ENCODE data around the gene APBA2.

The APBA2 gene

DNA sequence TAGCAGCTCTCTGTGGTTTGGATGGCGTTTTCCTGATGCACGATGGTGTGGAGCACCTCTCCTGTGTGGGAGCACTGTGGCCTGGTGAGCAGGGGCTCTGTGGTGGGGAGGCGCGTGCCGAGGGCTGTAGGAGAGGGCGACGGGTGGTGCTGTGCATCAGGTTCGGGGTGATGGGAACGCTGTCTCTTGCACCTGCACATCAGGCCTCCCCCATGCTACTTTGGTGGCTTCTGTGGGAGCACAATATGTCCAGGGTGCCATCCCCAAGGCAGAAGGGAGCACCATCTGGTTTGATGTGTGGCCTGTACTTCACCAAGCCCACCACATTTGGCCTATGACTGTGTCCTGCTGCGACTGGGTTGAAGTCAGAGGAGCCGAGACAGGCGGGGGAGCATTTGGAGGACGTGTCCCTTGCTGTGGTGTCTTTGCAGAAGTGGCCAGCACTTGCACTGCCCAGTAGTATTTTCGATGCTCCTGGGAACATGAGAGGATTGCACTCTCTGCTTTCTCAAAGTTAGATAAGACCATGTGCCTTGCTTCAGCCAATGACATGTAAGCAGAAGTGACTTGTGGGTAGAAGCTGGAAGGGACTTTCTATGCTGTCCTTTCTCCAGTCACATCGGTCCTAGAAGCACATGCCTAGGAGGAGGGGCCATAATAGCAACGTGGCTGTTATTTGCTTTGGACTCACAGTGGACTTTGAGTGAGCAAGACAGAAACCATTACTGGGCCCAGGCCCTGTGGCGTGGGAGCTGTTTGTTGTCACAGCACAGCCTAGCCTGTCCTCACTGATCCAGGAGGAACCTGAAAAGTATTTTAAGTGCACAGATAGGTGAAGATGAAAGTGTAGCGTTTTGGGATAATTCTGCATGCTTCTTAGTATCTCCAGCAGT is 72.1 kb downstream of the APBA2 start:
- peak overlapping the region in 1 of 2 experiments; percentile 19 for H3K14ac ChIP-seq (ENCODE audit: low read length in 2 of 2)
- no peak overlapping the region for H2AFZ ChIP-seq (ENCODE audit: low read depth, low read length)
- H3K4ac ChIP-seq (ENCODE audit: low read depth in 1 of 2, low read length in 2 of 2), result peak overlapping the region; percentile 37 to 81
- no peak for DNase-seq
- H3K36me3 ChIP-seq (ENCODE audit: control insufficient read depth in 1 of 2, insufficient read depth in 2 of 2, low read depth in 1 of 2, low read length in 2 of 2), result no peaks in the 10 kb centered on the region
- peak overlapping the region; percentile 45 for H4K8ac ChIP-seq (ENCODE audit: low read length)
- no peak overlapping the region for H2AK5ac ChIP-seq (ENCODE audit: low read length, severe bottlenecking)
- H3K27me3 ChIP-seq (ENCODE audit: control insufficient read depth in 1 of 2, insufficient read depth in 1 of 2, low read length in 2 of 2), result peaks cover 8 to 10% of the 10 kb centered on the region in 2 experiments
- H4K91ac ChIP-seq (ENCODE audit: low read length), result peak overlapping the region; percentile 76
- no peak overlapping the region for H3K4me2 ChIP-seq (ENCODE audit: low read length, poor library complexity, severe bottlenecking)
- peaks cover 16% of the 10 kb centered on the region for H3K4me1 ChIP-seq (ENCODE audit: control insufficient read depth, insufficient read depth, low read depth, low read length)
- H2BK5ac ChIP-seq (ENCODE audit: low read depth, low read length, poor library complexity, severe bottlenecking), result no peak overlapping the region
- no peaks in the 10 kb centered on the region for H3K9me3 ChIP-seq (ENCODE audit: control insufficient read depth, low read length)
- no peak overlapping the region for H3K4me3 ChIP-seq (ENCODE audit: insufficient read depth in 1 of 2, low read depth in 1 of 2, low read length in 2 of 2)
- peak overlapping the region; percentile 17 to 41 for H3K18ac ChIP-seq (ENCODE audit: low read depth in 1 of 2, low read length in 2 of 2)
- no peak overlapping the region for H3K9ac ChIP-seq (ENCODE audit: low read length)
- H2BK15ac ChIP-seq (ENCODE audit: low read depth, poor library complexity, severe bottlenecking), result peak overlapping the region; percentile 64
- peak overlapping the region in 1 of 2 experiments; percentile 48 for H3K23ac ChIP-seq (ENCODE audit: low read length in 2 of 2)
- H2BK12ac ChIP-seq (ENCODE audit: low read length in 2 of 2), result peak overlapping the region; percentile 29 to 49
- H2BK120ac ChIP-seq (ENCODE audit: low read depth, low read length), result peak overlapping the region; percentile 1
- no peak overlapping the region for H3K27ac ChIP-seq (ENCODE audit: low read length, poor library complexity, severe bottlenecking)
- H3K79me1 ChIP-seq (replicated peaks; ENCODE audit: low read length, poor library complexity, severe bottlenecking), result peaks cover 5% of the 10 kb centered on the region
- WGBS, result 97% methylated on average over 18 of the region's 18 CpGs

DNA sequence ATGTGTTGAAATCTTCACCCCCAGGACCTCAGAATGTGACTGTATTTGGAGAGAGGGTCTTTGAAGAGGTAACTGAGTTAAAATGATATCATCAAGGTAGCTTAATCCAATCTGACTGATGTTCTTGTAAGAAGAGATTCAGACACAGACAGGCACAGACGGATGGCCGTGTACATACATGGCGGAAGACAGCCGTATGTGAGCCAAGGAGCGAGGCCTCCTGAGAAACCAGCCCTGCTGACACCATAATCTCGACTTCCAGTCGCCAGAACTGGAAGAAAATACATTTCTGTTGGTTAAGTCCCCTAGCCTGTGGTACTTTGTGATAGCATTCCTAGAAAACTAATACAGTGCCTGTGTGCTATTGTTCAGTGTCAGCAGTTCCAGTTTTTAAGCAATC is 73.6 kb downstream of the APBA2 start:
- peak overlapping the region; percentile 38 to 85 for H2BK12ac ChIP-seq (ENCODE audit: low read length in 2 of 2)
- no peak overlapping the region for H3K4me3 ChIP-seq (ENCODE audit: insufficient read depth in 1 of 2, low read depth in 1 of 2, low read length in 2 of 2)
- no peak overlapping the region for H2AFZ ChIP-seq (ENCODE audit: low read depth, low read length)
- H3K14ac ChIP-seq (ENCODE audit: low read length in 2 of 2), result no peak overlapping the region
- no peak overlapping the region for H3K4ac ChIP-seq (ENCODE audit: low read depth in 1 of 2, low read length in 2 of 2)
- no peak overlapping the region for H2BK5ac ChIP-seq (ENCODE audit: low read depth, low read length, poor library complexity, severe bottlenecking)
- H3K9me3 ChIP-seq (ENCODE audit: control insufficient read depth, low read length), result no peaks in the 10 kb centered on the region
- H3K27ac ChIP-seq (ENCODE audit: low read length, poor library complexity, severe bottlenecking), result no peak overlapping the region
- 98% methylated on average over 7 of the region's 7 CpGs for WGBS
- H3K23ac ChIP-seq (ENCODE audit: low read length in 2 of 2), result no peak overlapping the region
- no peaks in the 10 kb centered on the region for H3K36me3 ChIP-seq (ENCODE audit: control insufficient read depth in 1 of 2, insufficient read depth in 2 of 2, low read depth in 1 of 2, low read length in 2 of 2)
- peaks cover 16% of the 10 kb centered on the region for H3K4me1 ChIP-seq (ENCODE audit: control insufficient read depth, insufficient read depth, low read depth, low read length)
- H3K18ac ChIP-seq (ENCODE audit: low read depth in 1 of 2, low read length in 2 of 2), result peak overlapping the region in 1 of 2 experiments; percentile 24
- no peak overlapping the region for H4K91ac ChIP-seq (ENCODE audit: low read length)
- peaks cover 6% of the 10 kb centered on the region for H3K79me1 ChIP-seq (replicated peaks; ENCODE audit: low read length, poor library complexity, severe bottlenecking)
- no peak overlapping the region for H3K9ac ChIP-seq (ENCODE audit: low read length)
- H2AK5ac ChIP-seq (ENCODE audit: low read length, severe bottlenecking), result no peak overlapping the region
- H2BK15ac ChIP-seq (ENCODE audit: low read depth, poor library complexity, severe bottlenecking), result no peak overlapping the region
- DNase-seq, result no peak
- peaks cover 0 to 3% of the 10 kb centered on the region in 2 experiments for H3K27me3 ChIP-seq (ENCODE audit: control insufficient read depth in 1 of 2, insufficient read depth in 1 of 2, low read length in 2 of 2)
- no peak overlapping the region for H2BK120ac ChIP-seq (ENCODE audit: low read depth, low read length)
- H3K4me2 ChIP-seq (ENCODE audit: low read length, poor library complexity, severe bottlenecking), result no peak overlapping the region
- peak overlapping the region; percentile 35 for H4K8ac ChIP-seq (ENCODE audit: low read length)

GRCh38 chr15:28960979-28961378 is 75.2 kb downstream of the APBA2 start:
- peak overlapping the region; percentile 88 for H4K91ac ChIP-seq (ENCODE audit: low read length)
- peak overlapping the region; percentile 90 to 95 for H2BK12ac ChIP-seq (ENCODE audit: low read length in 2 of 2)
- no peak overlapping the region for H3K23ac ChIP-seq (ENCODE audit: low read length in 2 of 2)
- H3K79me1 ChIP-seq (replicated peaks; ENCODE audit: low read length, poor library complexity, severe bottlenecking), result peaks cover 4% of the 10 kb centered on the region
- 10% methylated on average over 8 of the region's 9 CpGs for WGBS
- no peaks in the 10 kb centered on the region for H3K27me3 ChIP-seq (ENCODE audit: control insufficient read depth in 1 of 2, insufficient read depth in 1 of 2, low read length in 2 of 2)
- no peak overlapping the region for H2BK5ac ChIP-seq (ENCODE audit: low read depth, low read length, poor library complexity, severe bottlenecking)
- no peaks in the 10 kb centered on the region for H3K36me3 ChIP-seq (ENCODE audit: control insufficient read depth in 1 of 2, insufficient read depth in 2 of 2, low read depth in 1 of 2, low read length in 2 of 2)
- peak overlapping the region; percentile 74 for H2BK120ac ChIP-seq (ENCODE audit: low read depth, low read length)
- H2AFZ ChIP-seq (ENCODE audit: low read depth, low read length), result no peak overlapping the region
- H3K14ac ChIP-seq (ENCODE audit: low read length in 2 of 2), result peak overlapping the region in 1 of 2 experiments; percentile 7
- no peaks in the 10 kb centered on the region for H3K9me3 ChIP-seq (ENCODE audit: control insufficient read depth, low read length)
- no peak overlapping the region for H3K4me3 ChIP-seq (ENCODE audit: insufficient read depth in 1 of 2, low read depth in 1 of 2, low read length in 2 of 2)
- peak overlapping the region; percentile 82 for H2AK5ac ChIP-seq (ENCODE audit: low read length, severe bottlenecking)
- no peak overlapping the region for H3K27ac ChIP-seq (ENCODE audit: low read length, poor library complexity, severe bottlenecking)
- H4K8ac ChIP-seq (ENCODE audit: low read length), result peak overlapping the region; percentile 88
- H3K4me1 ChIP-seq (ENCODE audit: control insufficient read depth, insufficient read depth, low read depth, low read length), result peaks cover 6% of the 10 kb centered on the region
- H3K18ac ChIP-seq (ENCODE audit: low read depth in 1 of 2, low read length in 2 of 2), result peak overlapping the region; percentile 85 to 94
- DNase-seq, result peak; percentile 94
- no peak overlapping the region for H3K4me2 ChIP-seq (ENCODE audit: low read length, poor library complexity, severe bottlenecking)
- H3K4ac ChIP-seq (ENCODE audit: low read depth in 1 of 2, low read length in 2 of 2), result peak overlapping the region; percentile 29 to 76
- peak overlapping the region; percentile 86 for H2BK15ac ChIP-seq (ENCODE audit: low read depth, poor library complexity, severe bottlenecking)
- no peak overlapping the region for H3K9ac ChIP-seq (ENCODE audit: low read length)

DNA sequence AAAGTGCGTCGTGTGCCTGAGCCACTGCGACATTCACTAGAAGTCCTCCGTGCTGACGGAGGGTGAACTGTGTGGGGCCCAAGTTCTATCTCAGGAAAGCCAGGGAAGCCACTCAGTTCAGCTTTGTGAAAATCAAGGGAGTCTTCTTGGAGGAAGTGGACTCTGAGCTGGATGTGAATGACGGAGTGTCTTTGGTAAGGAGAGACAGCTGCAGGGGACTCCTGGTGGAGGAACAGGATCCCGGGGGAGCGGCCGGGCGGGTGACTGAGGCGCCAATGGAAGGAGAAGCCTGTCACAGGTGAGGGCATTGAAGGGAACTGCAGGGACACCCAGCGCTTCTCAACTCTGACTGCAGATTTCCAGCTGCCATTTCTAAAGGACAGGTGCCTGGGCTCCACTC is 75.6 kb downstream of the APBA2 start:
- 72% methylated on average over 12 of the region's 12 CpGs for WGBS
- DNase-seq, result no peak
- H3K9ac ChIP-seq (ENCODE audit: low read length), result no peak overlapping the region

More for the DNA sequence above, 75.6 kb downstream of the APBA2 start:
- Histone ChIP-seq H3K27me3 (ENCODE audit: control insufficient read depth in 1 of 2, insufficient read depth in 1 of 2, low read length in 2 of 2) (no peaks in the 10 kb centered on the region), H2BK12ac (ENCODE audit: low read length in 2 of 2) (peak overlapping the region; percentile 90 to 95), H3K14ac (ENCODE audit: low read length in 2 of 2) (peak overlapping the region in 1 of 2 experiments; percentile 7), H3K9me3 (ENCODE audit: control insufficient read depth, low read length) (no peaks in the 10 kb centered on the region), H2BK120ac (ENCODE audit: low read depth, low read length) (peak overlapping the region; percentile 74), H3K18ac (ENCODE audit: low read depth in 1 of 2, low read length in 2 of 2) (peak overlapping the region; percentile 85 to 94), H3K36me3 (ENCODE audit: control insufficient read depth in 1 of 2, insufficient read depth in 2 of 2, low read depth in 1 of 2, low read length in 2 of 2) (no peaks in the 10 kb centered on the region), H3K4me3 (ENCODE audit: insufficient read depth in 1 of 2, low read depth in 1 of 2, low read length in 2 of 2) (no peak overlapping the region), H3K4me1 (ENCODE audit: control insufficient read depth, insufficient read depth, low read depth, low read length) (peaks cover 4% of the 10 kb centered on the region), H3K27ac (ENCODE audit: low read length, poor library complexity, severe bottlenecking) (no peak overlapping the region), H3K4ac (ENCODE audit: low read depth in 1 of 2, low read length in 2 of 2) (peak overlapping the region; percentile 29 to 76), H2AK5ac (ENCODE audit: low read length, severe bottlenecking) (peak overlapping the region; percentile 82), H3K79me1 (replicated peaks; ENCODE audit: low read length, poor library complexity, severe bottlenecking) (peaks cover 4% of the 10 kb centered on the region), H4K8ac (ENCODE audit: low read length) (peak overlapping the region; percentile 88), H2AFZ (ENCODE audit: low read depth, low read length) (no peak overlapping the region), H2BK15ac (ENCODE audit: low read depth, poor library complexity, severe bottlenecking) (peak overlapping the region; percentile 86), H2BK5ac (ENCODE audit: low read depth, low read length, poor library complexity, severe bottlenecking) (no peak overlapping the region), H4K91ac (ENCODE audit: low read length) (peak overlapping the region; percentile 88), H3K23ac (ENCODE audit: low read length in 2 of 2) (no peak overlapping the region), H3K4me2 (ENCODE audit: low read length, poor library complexity, severe bottlenecking) (no peak overlapping the region)
